Lower lobe of right lung (tissue), 2 donors: ENCODE results near the gene ATIC. TPM values are rescaled to one million over a fixed set of nuclear protein-coding genes. Genes with fewer than 3 reads are reported as not detected.

Experiments used
- ATAC-seq, 2 donors: fragments of 200-7000 bp; cut with Tn5 transposase; one replicate each; pipeline ENCODE4 v1.9.1; 2020 to 2022; ENCODE audit warnings: mild to moderate bottlenecking in 2 of 2, moderate library complexity in 2 of 2
- DNase-seq: peaks from one replicate; pipeline ENCODE4 v3.0.0-alpha.2; 2020
- H3K27ac ChIP-seq: fragments of 200-600 bp; one replicate; pipeline ENCODE4 v1.8.0; 2022
- H3K27me3 ChIP-seq: fragments of 200-600 bp; one replicate; pipeline ENCODE4 v1.8.0; 2022; ENCODE audit warnings: low read depth
- H3K36me3 ChIP-seq: fragments of 200-600 bp; one replicate; pipeline ENCODE4 v1.8.0; 2022; ENCODE audit warnings: mild to moderate bottlenecking
- H3K4me1 ChIP-seq: fragments of 200-600 bp; one replicate; pipeline ENCODE4 v1.8.0; 2022
- H3K4me3 ChIP-seq: fragments of 200-600 bp; one replicate; pipeline ENCODE4 v1.8.0; 2022; ENCODE audit warnings: mild to moderate bottlenecking
- H3K9me3 ChIP-seq: fragments of 200-600 bp; one replicate; pipeline ENCODE4 v1.8.0; 2022
- intact Hi-C: fragments of 100-400 bp; cut with DNase I; formaldehyde crosslinking; loops from one replicate; pipeline ENCODE4 v1.11.0; 2022
- total RNA-seq: library from RNA; stranded (reverse); fragmentation: NEBNext Ultra II Directional; extraction: Animal tissue kit (Norgen Biotek cat#: 25700); gene quantifications from one replicate; pipeline ENCODE4 v1.2.1, GENCODE V29; 2021
- TF ChIP-seq, protein P1 (sequence below): fragments of 200-600 bp; IDR thresholded peaks from one replicate; pipeline ENCODE4 v1.8.0; 2022; ENCODE audit warnings: antibody characterized with exemption, mild to moderate bottlenecking
- donor health status: DM: no; HTN: yes; CAD: no; lungs with severe emphysema.

ATIC gene
- total RNA-seq, 1 donor from 2014 or later, result 65.5 TPM

DNA sequence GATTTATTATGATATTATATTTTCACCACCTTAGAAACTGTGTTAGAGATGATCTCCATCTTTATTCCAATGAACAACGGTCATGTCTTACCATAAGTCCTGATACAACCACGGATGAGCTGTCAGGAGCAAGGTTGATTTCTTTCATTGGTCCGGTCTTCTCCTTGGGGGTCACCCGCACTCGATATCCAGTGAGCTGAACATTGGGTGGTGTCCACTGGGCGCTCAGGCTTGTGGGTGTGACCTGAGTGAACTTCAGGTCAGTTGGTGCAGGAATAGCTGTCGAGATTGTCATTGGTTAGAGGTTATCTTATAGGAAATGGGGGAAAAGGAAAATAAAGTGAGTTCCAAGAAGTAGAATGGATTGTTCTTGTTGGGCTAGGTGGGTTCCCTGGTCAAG lies 67.2 kb downstream of the ATIC start:
- no peaks in the 10 kb centered on the region for H3K27me3 ChIP-seq
- H3K36me3 ChIP-seq, result peaks cover 98% of the 10 kb centered on the region
- ATAC-seq, result no peak
- intact Hi-C loops, result no loop called here
- no peak overlapping the region for H3K4me3 ChIP-seq
- no peaks in the 10 kb centered on the region for H3K9me3 ChIP-seq
- H3K4me1 ChIP-seq, result no peaks in the 10 kb centered on the region
- no peak for DNase-seq
- no peak overlapping the region for H3K27ac ChIP-seq
- TF ChIP-seq, protein P1, sequence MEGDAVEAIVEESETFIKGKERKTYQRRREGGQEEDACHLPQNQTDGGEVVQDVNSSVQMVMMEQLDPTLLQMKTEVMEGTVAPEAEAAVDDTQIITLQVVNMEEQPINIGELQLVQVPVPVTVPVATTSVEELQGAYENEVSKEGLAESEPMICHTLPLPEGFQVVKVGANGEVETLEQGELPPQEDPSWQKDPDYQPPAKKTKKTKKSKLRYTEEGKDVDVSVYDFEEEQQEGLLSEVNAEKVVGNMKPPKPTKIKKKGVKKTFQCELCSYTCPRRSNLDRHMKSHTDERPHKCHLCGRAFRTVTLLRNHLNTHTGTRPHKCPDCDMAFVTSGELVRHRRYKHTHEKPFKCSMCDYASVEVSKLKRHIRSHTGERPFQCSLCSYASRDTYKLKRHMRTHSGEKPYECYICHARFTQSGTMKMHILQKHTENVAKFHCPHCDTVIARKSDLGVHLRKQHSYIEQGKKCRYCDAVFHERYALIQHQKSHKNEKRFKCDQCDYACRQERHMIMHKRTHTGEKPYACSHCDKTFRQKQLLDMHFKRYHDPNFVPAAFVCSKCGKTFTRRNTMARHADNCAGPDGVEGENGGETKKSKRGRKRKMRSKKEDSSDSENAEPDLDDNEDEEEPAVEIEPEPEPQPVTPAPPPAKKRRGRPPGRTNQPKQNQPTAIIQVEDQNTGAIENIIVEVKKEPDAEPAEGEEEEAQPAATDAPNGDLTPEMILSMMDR, result no peak

DNA sequence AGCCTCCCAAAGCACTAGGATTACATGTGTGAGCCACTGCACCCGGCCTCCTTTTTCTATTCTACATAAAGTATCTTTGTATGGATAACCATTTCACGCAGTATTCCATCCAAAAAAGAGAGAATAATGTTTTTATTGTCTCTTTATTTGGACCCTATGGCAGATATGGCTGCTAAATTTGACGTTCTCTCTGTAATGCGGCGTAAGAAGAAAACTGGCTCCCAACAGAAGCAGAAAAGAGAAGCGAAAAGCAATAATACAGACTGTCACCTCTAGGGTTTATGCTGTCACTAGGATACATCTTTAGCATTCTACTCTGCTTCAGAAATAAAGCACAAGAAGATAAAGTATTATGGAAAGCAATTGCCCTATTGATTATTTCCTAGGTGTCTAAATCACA lies 68.1 kb downstream of the ATIC start:
- no peak overlapping the region for H3K27ac ChIP-seq
- peaks cover 98% of the 10 kb centered on the region for H3K36me3 ChIP-seq
- TF ChIP-seq, protein P1, result no peak
- no peaks in the 10 kb centered on the region for H3K9me3 ChIP-seq
- ATAC-seq, result no peak
- intact Hi-C loops, result no loop called here
- H3K4me1 ChIP-seq, result no peaks in the 10 kb centered on the region
- H3K4me3 ChIP-seq, result no peak overlapping the region
- H3K27me3 ChIP-seq, result no peaks in the 10 kb centered on the region
- DNase-seq, result no peak

DNA sequence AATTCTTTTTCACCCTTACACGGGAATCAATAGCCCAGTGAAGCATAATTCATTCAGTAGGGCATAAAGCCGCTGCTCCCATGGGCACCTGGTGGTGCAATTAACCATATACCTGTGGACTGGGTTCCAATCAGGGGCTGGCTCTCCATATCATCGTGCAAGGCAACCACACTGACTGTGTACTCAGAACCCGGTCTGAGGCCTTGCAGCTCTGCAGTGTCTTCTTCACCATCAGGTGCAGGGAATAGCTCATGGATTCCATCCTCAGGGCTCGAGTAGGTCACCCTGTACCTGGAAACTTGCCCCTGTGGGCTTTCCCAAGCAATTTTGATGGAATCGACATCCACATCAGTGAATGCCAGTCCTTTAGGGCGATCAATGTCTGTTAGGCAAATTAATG lies 68.8 kb downstream of the ATIC start:
- intact Hi-C loops, result no loop called here
- Histone ChIP-seq H3K4me1 (no peaks in the 10 kb centered on the region), H3K27me3 (no peaks in the 10 kb centered on the region), H3K27ac (no peak overlapping the region), H3K4me3 (no peak overlapping the region), H3K9me3 (no peaks in the 10 kb centered on the region), H3K36me3 (peaks cover 95% of the 10 kb centered on the region)
- TF ChIP-seq, protein P1, result no peak
- ATAC-seq, result no peak
- DNase-seq, result no peak

DNA sequence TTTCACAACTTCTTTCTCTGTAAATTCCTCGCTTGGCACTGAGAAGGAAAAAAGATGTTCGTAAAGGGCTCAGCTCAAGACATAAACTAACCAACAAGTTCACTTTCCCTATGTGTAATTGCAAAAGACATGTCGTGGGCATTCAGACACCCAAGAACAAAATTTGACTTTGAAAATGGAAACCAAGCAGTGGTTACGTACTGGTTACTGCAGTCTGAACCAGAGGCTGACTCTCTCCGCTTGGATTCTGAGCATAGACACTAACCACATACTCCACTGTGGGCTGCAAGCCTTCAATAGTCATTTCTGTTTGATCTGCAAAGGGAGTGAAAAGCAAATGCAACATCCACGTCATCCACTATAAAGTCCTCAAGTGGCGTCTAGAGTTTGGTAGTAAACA lies 70.2 kb downstream of the ATIC start:
- no peak for ATAC-seq

DNA sequence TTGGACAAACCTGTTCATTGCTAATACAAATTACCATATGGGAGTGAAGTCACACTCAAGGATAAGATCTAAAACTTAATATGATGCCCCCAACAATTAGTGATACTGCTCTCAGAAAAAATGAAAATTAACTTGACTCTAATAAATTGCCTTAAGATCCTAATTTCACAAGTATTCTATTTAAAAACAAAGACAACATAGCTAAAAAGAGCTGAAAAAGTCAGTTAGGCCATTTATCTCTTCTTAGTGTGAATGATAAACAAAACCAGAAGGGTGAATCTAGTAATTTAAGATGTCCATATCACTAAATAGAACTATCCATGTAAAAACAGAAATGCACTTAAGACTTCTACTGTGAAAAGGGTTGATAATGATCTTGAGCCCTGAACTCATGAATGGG lies 70.6 kb downstream of the ATIC start:
- Histone ChIP-seq H3K36me3 (peaks cover 97% of the 10 kb centered on the region), H3K27me3 (no peaks in the 10 kb centered on the region), H3K27ac (no peak overlapping the region), H3K9me3 (no peaks in the 10 kb centered on the region), H3K4me1 (no peaks in the 10 kb centered on the region), H3K4me3 (no peak overlapping the region)
- TF ChIP-seq, protein P1, result no peak
- ATAC-seq (no peak), DNase-seq (no peak)
- intact Hi-C loops, result no loop called here

More for the DNA sequence above, 70.2 kb downstream of the ATIC start:
- no peaks in the 10 kb centered on the region for H3K4me1 ChIP-seq
- TF ChIP-seq, protein P1, result no peak
- DNase-seq, result no peak
- H3K27ac ChIP-seq, result no peak overlapping the region
- no peaks in the 10 kb centered on the region for H3K27me3 ChIP-seq
- intact Hi-C loops, result no loop called here
- no peaks in the 10 kb centered on the region for H3K9me3 ChIP-seq
- H3K36me3 ChIP-seq, result peaks cover 97% of the 10 kb centered on the region
- no peak overlapping the region for H3K4me3 ChIP-seq
